ENCODE measurements around the gene VDR. TPM values are rescaled to one million over a fixed set of nuclear protein-coding genes. Genes with fewer than 3 reads are reported as not detected.

Gene VDR
- total RNA-seq, 4 donors from 2014 or later: 36.7 to 47.9 (median 41.2) TPM

DNA sequence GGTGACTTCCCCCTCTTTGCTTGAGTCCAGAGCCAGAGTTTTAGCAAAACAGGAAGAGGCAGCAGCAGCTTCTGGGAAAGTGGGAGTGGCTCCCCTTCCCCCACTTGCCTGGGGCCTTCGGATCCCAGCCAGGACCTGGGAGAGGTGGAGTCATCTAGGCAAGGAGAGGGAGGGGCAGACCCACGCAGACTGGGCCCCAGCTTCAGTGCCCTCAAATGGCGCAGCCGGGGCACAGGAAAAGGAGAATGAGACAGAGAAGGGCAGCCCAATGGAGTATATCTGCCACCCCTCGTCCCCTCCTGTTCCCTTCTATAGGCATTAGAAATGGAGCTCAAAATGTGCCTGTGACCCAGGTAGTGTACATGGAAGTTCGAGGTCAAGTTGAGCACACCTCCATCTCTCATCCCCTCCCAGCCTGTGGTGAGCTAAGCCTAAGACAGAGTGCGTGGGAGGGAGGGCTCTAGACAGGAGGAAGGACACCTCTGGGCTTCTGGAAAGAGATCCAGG, 75.8 kb downstream of the VDR start:
- Histone ChIP-seq H3K27me3 (no peaks in the 10 kb centered on the region), H3K4me1 (peaks cover 69% of the 10 kb centered on the region), H3K36me3 (no peaks in the 10 kb centered on the region), H3K27ac (peak overlapping the region; percentile 90), H3K9me3 (no peaks in the 10 kb centered on the region), H3K4me3 (no peak overlapping the region)
- DNase-seq (ENCODE audit: low spot score in 2 of 2): peak; percentile 91
- WGBS: 12% methylated on average over 7 of the region's 7 CpGs
- peak in 1 of 3 donors; percentile 35 for TF ChIP-seq POLR2AphosphoS5 (IDR thresholded peaks at IDR 0.05)
- TF ChIP-seq EP300 (IDR thresholded peaks at IDR 0.05): no peak

DNA sequence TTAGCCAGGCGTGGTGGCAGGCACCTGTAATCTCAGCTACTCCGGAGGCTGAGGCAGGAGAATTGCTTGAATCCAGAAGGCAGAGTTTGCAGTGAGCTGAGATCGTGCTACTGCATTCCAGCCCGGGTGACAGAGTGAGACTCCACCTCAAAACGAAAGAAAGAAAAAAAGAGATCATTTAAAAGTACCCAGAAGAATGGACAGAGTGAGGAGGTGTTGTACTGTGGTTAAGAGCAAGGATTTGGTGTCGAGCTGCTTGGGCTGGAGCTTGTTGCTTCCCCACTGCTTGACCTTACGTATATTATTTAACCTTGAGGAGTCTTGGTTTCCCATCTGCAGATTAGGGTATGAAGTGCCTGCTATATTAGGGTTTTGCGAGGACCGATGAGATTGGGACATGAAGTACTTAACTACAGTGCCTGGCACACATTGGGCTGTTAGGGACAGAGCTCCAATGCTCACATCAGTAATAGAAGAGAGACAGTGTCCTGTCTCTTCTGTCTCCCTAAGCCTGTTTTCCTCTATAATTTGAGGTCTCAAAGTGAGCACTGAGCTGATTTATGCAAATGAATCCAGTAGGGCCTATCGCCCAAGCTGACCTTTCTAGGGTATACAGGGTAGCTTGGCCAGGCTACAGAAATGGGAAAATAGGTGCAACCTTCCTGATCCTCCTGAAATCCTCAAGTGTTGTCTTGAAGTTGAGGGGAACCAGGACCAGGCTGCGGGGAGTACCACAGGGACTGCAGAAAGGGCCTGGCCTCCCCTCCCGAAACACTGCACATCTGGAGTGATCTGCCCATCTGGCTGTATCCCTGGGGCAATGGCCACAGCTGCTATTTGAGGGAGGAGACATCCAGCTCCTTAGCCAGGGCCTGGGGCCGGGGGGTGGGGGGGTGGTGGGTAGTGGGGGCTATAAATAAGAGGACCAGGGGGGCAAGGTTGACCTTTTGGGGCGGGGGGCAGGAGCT, 76.5 kb downstream of the VDR start:
- WGBS: 32% methylated on average over 12 of the region's 14 CpGs
- Histone ChIP-seq H3K4me1 (peaks cover 77% of the 10 kb centered on the region), H3K27me3 (no peaks in the 10 kb centered on the region), H3K4me3 (no peak overlapping the region), H3K9me3 (no peaks in the 10 kb centered on the region), H3K36me3 (no peaks in the 10 kb centered on the region), H3K27ac (peak overlapping the region; percentile 90)
- DNase-seq (ENCODE audit: low spot score in 2 of 2): no peak
- TF ChIP-seq POLR2AphosphoS5 (IDR thresholded peaks at IDR 0.05): no peak

DNA sequence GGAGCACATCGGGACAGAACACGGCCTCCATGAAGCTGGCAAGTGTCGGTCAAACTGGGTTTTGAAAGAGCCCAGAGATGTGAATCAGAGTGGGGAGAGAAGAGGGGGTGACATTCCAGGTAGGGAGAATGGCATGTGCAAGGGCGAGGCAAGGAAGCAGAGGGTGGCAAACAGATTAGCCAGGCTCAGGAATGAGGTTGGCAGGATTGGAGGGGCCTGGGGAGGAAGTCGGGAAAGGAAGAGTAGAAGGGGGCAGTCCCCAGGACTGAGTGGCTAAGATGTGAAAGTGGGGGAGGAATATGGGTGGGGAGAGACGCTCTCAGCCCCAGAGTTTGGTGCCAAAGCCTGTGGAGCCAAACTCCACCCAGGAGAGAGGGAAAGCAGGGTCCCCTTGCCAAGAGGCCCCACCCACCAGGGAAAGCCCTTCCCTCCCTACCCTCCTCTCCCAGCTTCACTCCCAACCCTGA, 79.6 kb downstream of the VDR start:
- peak overlapping the region; percentile 97 for H3K27ac ChIP-seq
- H3K36me3 ChIP-seq: no peaks in the 10 kb centered on the region
- H3K4me3 ChIP-seq: no peak overlapping the region
- 26% methylated on average over 6 of the region's 6 CpGs for WGBS
- no peak for DNase-seq (ENCODE audit: low spot score in 2 of 2)
- peaks cover 98% of the 10 kb centered on the region for H3K4me1 ChIP-seq
- H3K9me3 ChIP-seq: no peaks in the 10 kb centered on the region
- H3K27me3 ChIP-seq: no peaks in the 10 kb centered on the region
- no peak for TF ChIP-seq EP300 (IDR thresholded peaks at IDR 0.05)
- TF ChIP-seq, protein P1, sequence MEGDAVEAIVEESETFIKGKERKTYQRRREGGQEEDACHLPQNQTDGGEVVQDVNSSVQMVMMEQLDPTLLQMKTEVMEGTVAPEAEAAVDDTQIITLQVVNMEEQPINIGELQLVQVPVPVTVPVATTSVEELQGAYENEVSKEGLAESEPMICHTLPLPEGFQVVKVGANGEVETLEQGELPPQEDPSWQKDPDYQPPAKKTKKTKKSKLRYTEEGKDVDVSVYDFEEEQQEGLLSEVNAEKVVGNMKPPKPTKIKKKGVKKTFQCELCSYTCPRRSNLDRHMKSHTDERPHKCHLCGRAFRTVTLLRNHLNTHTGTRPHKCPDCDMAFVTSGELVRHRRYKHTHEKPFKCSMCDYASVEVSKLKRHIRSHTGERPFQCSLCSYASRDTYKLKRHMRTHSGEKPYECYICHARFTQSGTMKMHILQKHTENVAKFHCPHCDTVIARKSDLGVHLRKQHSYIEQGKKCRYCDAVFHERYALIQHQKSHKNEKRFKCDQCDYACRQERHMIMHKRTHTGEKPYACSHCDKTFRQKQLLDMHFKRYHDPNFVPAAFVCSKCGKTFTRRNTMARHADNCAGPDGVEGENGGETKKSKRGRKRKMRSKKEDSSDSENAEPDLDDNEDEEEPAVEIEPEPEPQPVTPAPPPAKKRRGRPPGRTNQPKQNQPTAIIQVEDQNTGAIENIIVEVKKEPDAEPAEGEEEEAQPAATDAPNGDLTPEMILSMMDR (IDR thresholded peaks at IDR 0.05): no peak
- TF ChIP-seq POLR2A (IDR thresholded peaks at IDR 0.05): no peak
- TF ChIP-seq POLR2AphosphoS5 (IDR thresholded peaks at IDR 0.05): peak in 1 of 3 donors; percentile 29

DNA sequence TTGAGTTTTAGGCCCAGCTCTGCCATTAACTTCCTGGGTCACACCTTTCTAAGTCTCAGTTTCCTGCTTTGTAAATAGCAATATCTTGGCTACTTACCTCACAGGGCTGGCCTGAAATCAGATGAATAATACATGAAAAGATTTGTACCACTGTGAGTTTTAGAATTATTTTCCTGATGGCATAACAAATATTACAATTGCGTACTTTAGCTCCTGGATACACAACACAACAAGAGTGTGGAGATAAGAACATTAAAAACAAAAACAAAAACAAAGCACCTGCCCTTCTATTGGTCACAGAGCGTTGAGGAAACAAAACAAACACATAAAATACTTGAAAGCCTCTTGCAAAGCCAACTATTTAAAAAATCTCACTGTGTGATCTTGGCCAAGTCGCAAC, 80.2 kb downstream of the VDR start:
- no peaks in the 10 kb centered on the region for H3K27me3 ChIP-seq
- WGBS: 44% methylated on average over 3 of the region's 3 CpGs
- no peak for TF ChIP-seq POLR2AphosphoS5 (IDR thresholded peaks at IDR 0.05)
- TF ChIP-seq, protein P1 (IDR thresholded peaks at IDR 0.05): no peak
- H3K9me3 ChIP-seq: no peaks in the 10 kb centered on the region
- peak overlapping the region; percentile 97 for H3K27ac ChIP-seq
- no peak overlapping the region for H3K4me3 ChIP-seq
- H3K4me1 ChIP-seq: peaks cover 93% of the 10 kb centered on the region
- no peak for DNase-seq (ENCODE audit: low spot score in 2 of 2)
- H3K36me3 ChIP-seq: no peaks in the 10 kb centered on the region

DNA sequence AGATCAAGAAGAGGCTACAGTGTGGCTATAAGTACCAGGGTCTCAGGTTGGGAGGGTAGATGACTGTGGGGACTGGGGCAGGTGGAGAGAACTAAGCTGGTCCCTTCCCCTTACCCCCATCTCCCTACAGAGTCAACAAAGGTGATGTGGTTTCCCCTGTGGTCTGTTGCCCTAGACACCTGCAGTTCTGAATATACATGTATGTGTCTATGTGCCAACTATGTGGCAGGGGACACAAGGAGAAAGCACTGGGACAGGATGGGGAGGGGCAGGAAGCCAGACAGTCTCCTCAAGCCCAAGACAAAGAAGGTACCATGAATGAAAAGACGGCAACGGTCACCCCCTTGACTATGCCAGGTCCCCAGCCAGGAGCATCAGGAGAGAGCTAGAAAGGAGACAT, 80.6 kb downstream of the VDR start:
- TF ChIP-seq POLR2A (IDR thresholded peaks at IDR 0.05): no peak
- TF ChIP-seq POLR2AphosphoS5 (IDR thresholded peaks at IDR 0.05): no peak
- TF ChIP-seq, protein P1 (IDR thresholded peaks at IDR 0.05): no peak
- no peak for TF ChIP-seq EP300 (IDR thresholded peaks at IDR 0.05)
- H3K9me3 ChIP-seq: no peaks in the 10 kb centered on the region
- H3K27me3 ChIP-seq: no peaks in the 10 kb centered on the region
- H3K4me1 ChIP-seq: peaks cover 89% of the 10 kb centered on the region
- no peak overlapping the region for H3K4me3 ChIP-seq
- WGBS: 69% methylated on average over 2 of the region's 2 CpGs
- DNase-seq (ENCODE audit: low spot score in 2 of 2): no peak
- peak overlapping the region; percentile 97 for H3K27ac ChIP-seq
- H3K36me3 ChIP-seq: no peaks in the 10 kb centered on the region

DNA sequence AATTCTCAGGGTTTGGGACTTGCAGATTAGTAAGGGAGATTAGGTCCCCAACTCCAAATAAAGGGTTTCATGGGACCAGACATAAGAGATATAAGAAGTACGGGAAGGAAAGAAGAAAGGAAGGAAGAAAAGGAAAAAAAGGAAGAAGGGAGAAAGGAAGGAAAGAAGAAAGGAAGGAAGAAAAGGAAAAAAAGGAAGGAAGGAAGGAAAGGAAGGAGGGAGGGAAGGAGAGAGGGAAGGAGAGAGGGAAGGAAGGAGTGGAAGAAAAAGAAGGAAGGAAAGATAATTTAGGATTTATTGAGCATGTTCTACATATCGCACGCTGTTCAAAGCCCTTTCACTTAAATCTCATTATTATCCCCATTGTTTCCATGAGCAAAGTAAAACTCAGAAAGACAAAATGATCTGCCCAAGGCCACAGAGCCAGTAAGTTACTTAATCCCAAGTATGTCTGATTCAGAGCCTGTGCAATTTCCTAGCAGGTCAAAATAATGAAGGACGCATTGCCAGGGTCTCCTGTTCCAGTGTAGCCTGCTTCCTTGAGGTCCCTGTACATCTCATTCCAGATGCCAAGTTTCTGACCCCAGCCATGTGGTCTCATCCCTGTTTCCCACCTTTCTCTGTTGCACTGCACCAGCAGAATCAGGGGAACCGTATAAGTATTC, 81.2 kb downstream of the VDR start:
- 91% methylated on average over 5 of the region's 5 CpGs for WGBS
- no peaks in the 10 kb centered on the region for H3K36me3 ChIP-seq
- H3K9me3 ChIP-seq: no peaks in the 10 kb centered on the region
- H3K4me3 ChIP-seq: no peak overlapping the region
- H3K4me1 ChIP-seq: peaks cover 87% of the 10 kb centered on the region
- DNase-seq (ENCODE audit: low spot score in 2 of 2): no peak
- H3K27me3 ChIP-seq: no peaks in the 10 kb centered on the region
- TF ChIP-seq POLR2A (IDR thresholded peaks at IDR 0.05) (no peak), POLR2AphosphoS5 (IDR thresholded peaks at IDR 0.05) (no peak)
- peak overlapping the region; percentile 97 for H3K27ac ChIP-seq

Data from suprapubic skin (tissue), 4 donors.